Progenitor cell of endocrine pancreas (in vitro differentiated cells): ENCODE measurements around the gene TIAL1. TPM values are rescaled to one million over a fixed set of nuclear protein-coding genes. Genes with fewer than 3 reads are reported as not detected.

Experiments used
- DNase-seq: peaks from one replicate; pipeline ENCODE4 v3.0.0; 2021; ENCODE audit warnings: low spot score; ENCODE audit not compliant: unreplicated experiment
- H3K27ac Mint-ChIP-seq: 2 replicates; pipeline ENCODE4 v1.8.0; 2021; ENCODE audit warnings: mild to moderate bottlenecking, moderate library complexity, mixed read lengths
- H3K27me3 Mint-ChIP-seq: 2 replicates; pipeline ENCODE4 v1.8.0; 2021; ENCODE audit warnings: mixed read lengths
- H3K36me3 Mint-ChIP-seq: 2 replicates; pipeline ENCODE4 v1.8.0; 2022; ENCODE audit warnings: mixed read lengths; ENCODE audit not compliant: insufficient read depth
- H3K4me1 Mint-ChIP-seq: 2 replicates; pipeline ENCODE4 v1.8.0; 2021; ENCODE audit warnings: low read depth, mixed read lengths
- H3K4me3 Mint-ChIP-seq: 2 replicates; pipeline ENCODE4 v1.8.0; 2021; ENCODE audit warnings: low read depth, mild to moderate bottlenecking, moderate library complexity, mixed read lengths
- H3K9me3 Mint-ChIP-seq: 2 replicates; pipeline ENCODE4 v1.8.0; 2021; ENCODE audit warnings: low read depth, mixed read lengths
- total RNA-seq: library from RNA; stranded (reverse); gene quantifications from 2 replicates; pipeline ENCODE4 v1.2.1, GENCODE V29; 2021
- TF ChIP-seq, protein P1 (sequence below): fragments of 200-600 bp; sonication (generic); IDR thresholded peaks from one replicate; pipeline ENCODE4 v1.5.0; 2021; ENCODE audit warnings: antibody characterized with exemption, mild to moderate bottlenecking; ENCODE audit not compliant: unreplicated experiment

Gene TIAL1
- total RNA-seq, 1 donor from 2014 or later: 189 TPM

DNA sequence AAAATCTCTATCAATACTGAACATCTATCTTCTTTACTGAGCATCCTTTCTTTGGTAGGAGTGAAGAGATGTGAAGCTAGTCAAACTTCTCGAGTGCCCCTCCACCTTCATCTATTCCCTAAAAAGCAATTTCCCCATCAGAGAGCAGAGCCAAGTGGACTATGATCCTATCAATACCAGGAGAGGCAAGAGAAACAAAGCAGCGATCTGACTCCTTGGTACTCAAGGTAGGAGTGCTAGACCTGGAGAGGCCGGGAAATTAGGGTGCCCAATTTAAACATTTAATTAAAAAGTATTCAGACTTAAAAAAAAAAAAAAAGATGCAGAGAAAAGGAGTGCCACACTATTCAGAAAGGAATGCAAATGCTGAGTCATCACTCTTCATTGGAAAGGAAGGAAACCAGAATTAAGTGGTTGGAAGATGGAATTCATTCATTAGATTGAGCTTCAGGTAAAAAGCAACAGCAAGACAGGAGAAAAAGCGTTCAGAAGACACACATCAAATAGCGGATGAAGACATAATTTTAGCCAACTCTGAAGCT, 1.6 kb downstream of the TIAL1 start:
- H3K36me3 Mint-ChIP-seq: peaks cover 11% of the 10 kb centered on the region
- no peak for DNase-seq

DNA sequence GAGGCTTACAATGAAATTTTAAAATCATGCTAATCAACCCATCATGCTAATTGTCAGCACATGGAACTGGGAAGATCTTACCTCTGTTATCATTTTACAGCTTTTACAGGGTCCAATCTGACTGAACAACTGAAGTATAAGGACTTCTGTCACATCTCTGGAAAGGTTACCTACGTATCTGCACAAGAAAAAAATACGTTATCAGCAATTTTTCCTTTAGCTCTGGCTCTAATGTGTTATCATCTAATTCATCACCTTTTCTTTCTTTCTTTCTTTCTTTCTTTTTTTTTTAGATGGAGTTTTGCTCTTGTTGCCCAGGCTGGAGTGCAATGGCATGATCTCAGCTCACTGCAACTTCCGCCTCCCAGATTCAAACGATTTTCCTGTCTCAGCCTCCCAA, 8.7 kb downstream of the TIAL1 start:
- TF ChIP-seq, protein P1, sequence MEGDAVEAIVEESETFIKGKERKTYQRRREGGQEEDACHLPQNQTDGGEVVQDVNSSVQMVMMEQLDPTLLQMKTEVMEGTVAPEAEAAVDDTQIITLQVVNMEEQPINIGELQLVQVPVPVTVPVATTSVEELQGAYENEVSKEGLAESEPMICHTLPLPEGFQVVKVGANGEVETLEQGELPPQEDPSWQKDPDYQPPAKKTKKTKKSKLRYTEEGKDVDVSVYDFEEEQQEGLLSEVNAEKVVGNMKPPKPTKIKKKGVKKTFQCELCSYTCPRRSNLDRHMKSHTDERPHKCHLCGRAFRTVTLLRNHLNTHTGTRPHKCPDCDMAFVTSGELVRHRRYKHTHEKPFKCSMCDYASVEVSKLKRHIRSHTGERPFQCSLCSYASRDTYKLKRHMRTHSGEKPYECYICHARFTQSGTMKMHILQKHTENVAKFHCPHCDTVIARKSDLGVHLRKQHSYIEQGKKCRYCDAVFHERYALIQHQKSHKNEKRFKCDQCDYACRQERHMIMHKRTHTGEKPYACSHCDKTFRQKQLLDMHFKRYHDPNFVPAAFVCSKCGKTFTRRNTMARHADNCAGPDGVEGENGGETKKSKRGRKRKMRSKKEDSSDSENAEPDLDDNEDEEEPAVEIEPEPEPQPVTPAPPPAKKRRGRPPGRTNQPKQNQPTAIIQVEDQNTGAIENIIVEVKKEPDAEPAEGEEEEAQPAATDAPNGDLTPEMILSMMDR: no peak

More for the DNA sequence above, 1.6 kb downstream of the TIAL1 start:
- Mint-ChIP-seq H3K27me3 (no peaks in the 10 kb centered on the region), H3K4me3 (peak overlapping the region; percentile 98), H3K27ac (peak overlapping the region; percentile 95), H3K9me3 (peaks cover 3% of the 10 kb centered on the region), H3K4me1 (peaks cover 34% of the 10 kb centered on the region)
- TF ChIP-seq, protein P1: no peak

DNA sequence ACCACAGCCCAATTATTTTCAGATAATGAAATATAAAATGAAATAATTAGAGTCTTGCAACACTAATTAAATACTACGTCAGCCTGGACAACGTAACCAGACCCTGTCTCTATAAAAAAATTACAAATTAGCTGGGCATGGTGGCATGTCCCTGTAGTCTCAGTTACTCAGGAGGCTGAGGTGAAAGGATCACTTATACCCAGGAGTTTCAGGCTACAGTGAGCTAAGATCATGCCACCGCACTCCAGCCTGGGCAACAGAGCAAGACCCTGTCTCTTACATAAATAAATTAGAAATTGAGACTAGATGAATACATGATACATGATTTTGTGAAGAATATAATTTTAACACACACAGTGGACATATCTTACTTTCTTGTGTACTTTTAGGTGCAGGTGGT, 18.4 kb downstream of the TIAL1 start:
- Mint-ChIP-seq H3K9me3 (no peaks in the 10 kb centered on the region), H3K27ac (no peak overlapping the region), H3K27me3 (no peaks in the 10 kb centered on the region), H3K4me3 (no peak overlapping the region), H3K4me1 (no peaks in the 10 kb centered on the region), H3K36me3 (peaks cover 32% of the 10 kb centered on the region)
- DNase-seq: no peak
- TF ChIP-seq, protein P1: no peak

More for the DNA sequence above, 8.7 kb downstream of the TIAL1 start:
- no peaks in the 10 kb centered on the region for H3K27me3 Mint-ChIP-seq
- H3K4me1 Mint-ChIP-seq: peaks cover 11% of the 10 kb centered on the region
- no peaks in the 10 kb centered on the region for H3K9me3 Mint-ChIP-seq
- no peak overlapping the region for H3K4me3 Mint-ChIP-seq
- DNase-seq: no peak
- no peak overlapping the region for H3K27ac Mint-ChIP-seq
- peaks cover 5% of the 10 kb centered on the region for H3K36me3 Mint-ChIP-seq

DNA sequence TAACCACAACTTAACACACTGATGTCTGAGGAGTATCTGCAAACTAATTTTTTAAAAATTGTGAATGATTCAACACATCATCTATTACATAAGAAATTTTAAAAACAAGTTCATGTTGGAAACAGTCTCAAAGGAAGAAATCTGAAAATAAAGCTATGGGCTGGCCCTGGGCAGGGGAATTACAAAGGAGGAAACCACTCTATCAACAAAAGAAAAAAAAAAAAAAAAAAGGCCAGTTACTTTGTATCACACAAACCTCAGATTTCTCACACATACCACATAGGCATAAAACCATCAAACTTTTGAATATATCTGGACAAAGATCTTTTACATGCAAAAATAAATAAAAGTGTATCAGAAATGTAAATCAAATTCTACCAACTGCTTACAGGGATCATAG, 20.8 kb downstream of the TIAL1 start:
- Mint-ChIP-seq H3K27ac (no peak overlapping the region), H3K36me3 (peaks cover 30% of the 10 kb centered on the region), H3K4me3 (no peak overlapping the region)

DNA sequence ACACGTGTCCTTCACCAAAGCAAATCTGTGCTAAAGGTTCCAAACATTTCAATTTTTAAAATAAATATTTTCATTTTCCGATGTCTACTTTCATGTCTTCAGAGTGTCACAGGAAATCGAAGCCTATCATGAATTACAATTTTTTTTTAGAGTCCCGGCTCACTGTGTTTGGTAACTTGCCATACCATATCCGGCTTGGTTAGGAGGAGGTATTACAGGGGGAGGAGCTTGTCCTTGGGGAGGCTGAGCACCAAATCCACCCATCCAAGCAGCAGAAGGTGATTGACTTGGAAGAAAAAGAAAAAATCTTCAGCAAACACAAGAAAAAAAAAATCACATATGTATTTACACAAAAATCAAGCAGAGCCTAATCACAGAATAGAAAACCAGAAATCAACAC, 21.3 kb downstream of the TIAL1 start:
- Mint-ChIP-seq H3K4me1 (no peaks in the 10 kb centered on the region), H3K4me3 (no peak overlapping the region), H3K36me3 (peaks cover 30% of the 10 kb centered on the region), H3K27ac (peak overlapping the region; percentile 57), H3K27me3 (no peaks in the 10 kb centered on the region), H3K9me3 (no peaks in the 10 kb centered on the region)
- TF ChIP-seq, protein P1: no peak
- no peak for DNase-seq

More for the DNA sequence above, 20.8 kb downstream of the TIAL1 start:
- H3K9me3 Mint-ChIP-seq: no peaks in the 10 kb centered on the region
- DNase-seq: no peak
- no peaks in the 10 kb centered on the region for H3K27me3 Mint-ChIP-seq
- no peaks in the 10 kb centered on the region for H3K4me1 Mint-ChIP-seq
- TF ChIP-seq, protein P1: no peak
